HepG2 (cell line): ENCODE data around the gene TRIM54. TPM values are rescaled to one million over a fixed set of nuclear protein-coding genes. Genes with fewer than 3 reads are reported as not detected.
A peak's percentile ranks its signal among the peaks of the same experiment; 100 is the strongest.

Source experiments
- ATAC-seq: fragments of 200-7000 bp; cut with Tn5 transposase; 3 replicates; pipeline ENCODE4 v1.9.1; 2020; ENCODE audit warnings: mild to moderate bottlenecking, moderate library complexity
- BruUV-seq: library from RNA; stranded (reverse); fragments of 400-500 nt; replicated peaks from 2 replicates; lab custom pipeline; 2021; lab: Mats Ljungman, UMichigan
- CTCF ChIA-PET: fragments of 300-600 bp; formaldehyde crosslinking; extraction: SDS; loops from one replicate; lab custom pipeline; 2021; ENCODE audit warnings: low total read pairs, inconsistent platforms, low intra/inter-chr PET ratio; lab: Yijun Ruan, JAX
- POLR2A ChIA-PET: fragments of 350-600 bp; sonication (Branson Sonifier 250); formaldehyde crosslinking; loops from one replicate; lab custom pipeline; 2020; ENCODE audit warnings: antibody characterized with exemption, inconsistent platforms; lab: Yijun Ruan, JAX
- DNase-seq: peaks from one replicate; pipeline ENCODE4 v3.0.0-alpha.2; 2015; ENCODE audit warnings: low spot score
- FAIRE-seq: peaks from 3 replicates; lab custom pipeline; 2011; peaks lifted over from hg19 to GRCh38; lab: Jason Lieb, UNC
- H2AFZ ChIP-seq: one replicate; pipeline ENCODE4 v1.6.1; 2011; ENCODE audit warnings: low read length, inconsistent platforms
- H3K27ac ChIP-seq: fragments of 300-600 bp; 3 replicates; pipeline ENCODE4 v1.8.0; 2011; ENCODE audit warnings: mixed run types, mild to moderate bottlenecking, mixed read lengths, low read length, inconsistent platforms; ENCODE audit not compliant: insufficient read depth; ENCODE audit errors: extremely low read length
- H3K27me3 ChIP-seq, 2 experiments: fragments of 200-600 bp in 1 of 2; 2 replicates in 1 of 2; 3 replicates in 1 of 2; pipeline versions ENCODE4 v1.6.0 to v1.8.0; 2011; ENCODE audit warnings: low read length in 2 of 2, mild to moderate bottlenecking in 2 of 2, moderate library complexity in 2 of 2, inconsistent platforms in 1 of 2; ENCODE audit not compliant: insufficient read depth in 2 of 2, control insufficient read depth in 1 of 2
- H3K36me3 ChIP-seq, 2 experiments: fragments of 200-600 bp in 1 of 2; replicated peaks in 1 of 2; 2 replicates in 1 of 2; 3 replicates in 1 of 2; pipeline versions ENCODE4 v1.5.1 to v1.8.0; 2011; ENCODE audit warnings: low read length in 2 of 2, inconsistent platforms in 1 of 2; ENCODE audit not compliant: insufficient read depth in 2 of 2, control insufficient read depth in 1 of 2
- H3K4me1 ChIP-seq: 2 replicates; pipeline ENCODE4 v1.5.1; 2012; ENCODE audit warnings: low read length, inconsistent platforms; ENCODE audit not compliant: insufficient read depth
- H3K4me2 ChIP-seq: 2 replicates; pipeline ENCODE4 v1.6.0; 2011; ENCODE audit warnings: low read depth, low read length, inconsistent platforms
- H3K4me3 ChIP-seq, 3 experiments: fragments of 200-600 bp in 1 of 3; sonication (generic), shearing (Covaris generic) in 1 of 3; replicated peaks in 1 of 3; 2 replicates each; pipeline ENCODE4 v1.5.1; 2011 to 2016; ENCODE audit warnings: low read length in 3 of 3, inconsistent platforms in 2 of 3, low read depth in 2 of 3, mild to moderate bottlenecking in 2 of 3, control low read depth in 1 of 3, mixed read lengths in 1 of 3; ENCODE audit not compliant: insufficient read depth in 1 of 3
- H3K79me2 ChIP-seq: one replicate; pipeline ENCODE4 v1.6.1; 2011; ENCODE audit warnings: low read length, inconsistent platforms; ENCODE audit not compliant: insufficient read depth
- H3K9ac ChIP-seq: 2 replicates; pipeline ENCODE4 v1.6.0; 2011; ENCODE audit warnings: mild to moderate bottlenecking, low read depth, low read length, inconsistent platforms; ENCODE audit not compliant: insufficient read depth
- H3K9me3 ChIP-seq: 2 replicates; pipeline ENCODE4 v1.5.1; 2012; ENCODE audit warnings: mild to moderate bottlenecking, low read length
- H4K20me1 ChIP-seq: 2 replicates; pipeline ENCODE4 v1.6.0; 2011; ENCODE audit warnings: inconsistent platforms, mild to moderate bottlenecking, low read length, moderate library complexity; ENCODE audit not compliant: insufficient read depth
- EHMT2 ChIP-seq: fragments of 200-600 bp; sonication (generic); IDR thresholded peaks from 2 replicates; pipeline ENCODE4 v1.7.0; 2017; ENCODE audit warnings: antibody characterized with exemption, low read depth, low read length, borderline replicate concordance
- MTF2 ChIP-seq: sonication (generic); formaldehyde crosslinking; IDR thresholded peaks from 2 replicates; pipeline ENCODE4 v1.5.0; 2020; ENCODE audit warnings: missing genetic modification reagents, borderline replicate concordance
- SETDB1 ChIP-seq: sonication (generic); formaldehyde crosslinking; IDR thresholded peaks from 2 replicates; pipeline ENCODE4 v1.5.1; 2020; ENCODE audit warnings: missing genetic modification reagents, mild to moderate bottlenecking, borderline replicate concordance
- ZC3H13 ChIP-seq: sonication (generic); formaldehyde crosslinking; IDR thresholded peaks from 2 replicates; pipeline ENCODE4 v1.8.1; 2023; ENCODE audit warnings: mild to moderate bottlenecking, missing genetic modification reagents, moderate library complexity
- ZFP82 ChIP-seq: sonication (generic); formaldehyde crosslinking; IDR thresholded peaks from 2 replicates; pipeline ENCODE4 v1.5.1; 2020; ENCODE audit warnings: mild to moderate bottlenecking, missing genetic modification reagents, borderline replicate concordance
- ZNF274 ChIP-seq: sonication (generic); formaldehyde crosslinking; IDR thresholded peaks from 2 replicates; pipeline ENCODE4 v1.5.1; 2020; ENCODE audit warnings: mild to moderate bottlenecking, missing genetic modification reagents
- ZNF446 ChIP-seq: sonication (generic); formaldehyde crosslinking; IDR thresholded peaks from 2 replicates; pipeline ENCODE4 v1.5.0; 2020; ENCODE audit warnings: mild to moderate bottlenecking, missing genetic modification reagents
- ZNF652 ChIP-seq: IDR thresholded peaks from 2 replicates; pipeline ENCODE4 v1.6.1; 2016; ENCODE audit warnings: low read depth, borderline replicate concordance
- WGBS: methylation state at CpG from one replicate; pipeline ENCODE4 v1.1.6; 2017; ENCODE audit warnings: low lambda C conversion rate; 5-methylcytosine and 5-hydroxymethylcytosine counted together
- in situ Hi-C: cut with HindIII; loops from 2 replicates; pipeline ENCODE4 v1.10.0; 2017; ENCODE audit warnings: low pct_unique_long_range_greater_than_20kb; ENCODE audit not compliant: extremely low pct_ligation_motif_present
- intact Hi-C: fragments of 100-400 bp; cut with micrococcal nuclease; formaldehyde crosslinking; loops from one replicate; pipeline ENCODE4 v1.10.0; 2022; ENCODE audit not compliant: unreplicated experiment
- polyA plus RNA-seq, 8 experiments: library from polyadenylated mRNA; depleted of rRNA in 3 of 8; stranded (reverse) in 7 of 8; unstranded in 1 of 8; fragments of >200 nt; fragmentation: Illumina TruSeq in 4 of 8; extraction: Trizol in 4 of 8; gene quantifications; 2 replicates each; pipeline versions ENCODE4 v1.2.1 to v1.2.3, GENCODE V29; 2011 to 2016; ENCODE audit warnings: low read depth in 4 of 8, missing spikeins in 1 of 8, mixed read lengths in 1 of 8; ENCODE audit not compliant: insufficient read depth in 1 of 8
- total RNA-seq, 5 experiments: library from RNA; depleted of rRNA; stranded (reverse); fragments of >200 nt; fragmentation: Illumina TruSeq; extraction: Trizol; gene quantifications; 2 replicates each; pipeline ENCODE4 v1.2.3, GENCODE V29; 2016; ENCODE audit warnings: low read depth in 1 of 5
- TF ChIP-seq, protein P1 (sequence below): sonication (generic); formaldehyde crosslinking; IDR thresholded peaks from 2 replicates; pipeline ENCODE4 v1.8.0; 2022; ENCODE audit warnings: mild to moderate bottlenecking, missing genetic modification reagents, borderline replicate concordance
- TF ChIP-seq, protein P2 (sequence below): sonication (generic); formaldehyde crosslinking; IDR thresholded peaks from 2 replicates; pipeline ENCODE4 v1.4.0; 2020; ENCODE audit warnings: missing genetic modification reagents

The TRIM54 gene
- total and polyA plus RNA-seq, 2 of the 13 experiments (the other 11 are each of a cell fraction or from before 2014, with no cell fraction given), result 0.07 to 0.13 TPM

DNA sequence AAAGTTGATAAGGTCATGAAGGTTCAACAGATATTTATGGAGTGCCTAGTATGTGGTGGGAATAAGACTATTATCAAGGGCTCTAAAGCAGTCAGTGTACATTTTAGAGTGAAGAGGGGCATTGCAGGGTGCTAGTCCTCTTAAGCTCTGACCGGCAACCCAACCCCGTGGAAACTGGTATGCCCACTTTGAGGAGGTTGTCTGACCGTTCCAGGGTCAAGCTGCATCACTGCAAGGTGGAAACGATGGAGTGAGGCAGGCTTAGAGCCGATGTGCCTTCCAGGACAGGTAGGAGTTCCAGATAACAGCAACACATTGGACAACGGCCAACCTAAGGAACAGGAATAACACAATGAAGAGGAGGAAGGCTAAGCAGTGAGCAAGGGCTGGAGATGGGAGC is 27.4 kb downstream of the TRIM54 start:
- 91% methylated on average over 6 of the region's 6 CpGs for WGBS
- ChIA-PET POLR2A (interaction anchor here (0.7 to 1.6 kb wide), 3 partner anchors 11 to 1068 kb away, joined by 3 to 5 read pairs (median 4); no protein-coding TSS in a partner anchor), CTCF (no interaction called here)
- peaks cover 0 to 2% of the 10 kb centered on the region in 2 experiments; a peak in 2 of 5 replicates for H3K36me3 ChIP-seq
- no TSS peak for BruUV-seq
- no peaks in the 10 kb centered on the region for H4K20me1 ChIP-seq
- peaks cover 0 to 2% of the 10 kb centered on the region in 2 experiments; a peak in 2 of 5 replicates for H3K27me3 ChIP-seq
- no peak for ATAC-seq
- H3K4me3 ChIP-seq, result no peak overlapping the region
- in situ Hi-C loops, result no loop called here
- no peak overlapping the region for H3K9ac ChIP-seq
- TF ChIP-seq ZFP82 (CRISPR knock-in tag) (no peak), SETDB1 (no peak), EHMT2 (no peak)
- TF ChIP-seq, all 625 proteins: peak for 0
- FAIRE-seq (peak; percentile 8), DNase-seq (no peak)
- H3K9me3 ChIP-seq, result no peaks in the 10 kb centered on the region
- intact Hi-C loops, result no loop called here
- H3K79me2 ChIP-seq, result no peaks in the 10 kb centered on the region
- H2AFZ ChIP-seq, result no peak overlapping the region
- H3K4me2 ChIP-seq, result no peak overlapping the region
- H3K4me1 ChIP-seq, result peaks cover 32% of the 10 kb centered on the region
- H3K27ac ChIP-seq, result no peak overlapping the region

GRCh38 chr2:27312152-27312551 is 29.9 kb downstream of the TRIM54 start:
- Histone ChIP-seq H4K20me1 (no peaks in the 10 kb centered on the region), H2AFZ (no peak overlapping the region), H3K4me2 (peak overlapping the region; percentile 34), H3K36me3 (peaks cover 0 to 2% of the 10 kb centered on the region in 2 experiments; a peak in 2 of 5 replicates), H3K4me3 (peak overlapping the region in 1 of 3 experiments; percentile 3; a peak in 1 of 6 replicates), H3K27me3 (no peaks in the 10 kb centered on the region), H3K27ac (peak overlapping the region; percentile 13), H3K4me1 (peaks cover 26% of the 10 kb centered on the region), H3K9me3 (no peaks in the 10 kb centered on the region), H3K9ac (no peak overlapping the region), H3K79me2 (no peaks in the 10 kb centered on the region)
- intact Hi-C loops (no loop called here), in situ Hi-C loops (no loop called here)
- DNase-seq, result no peak
- FAIRE-seq, result peak; percentile 53
- BruUV-seq, result no TSS peak
- ChIA-PET POLR2A (interaction anchor here (0.9 to 1.6 kb wide), 6 partner anchors 9 to 48 kb away, joined by 3 to 7 read pairs (median 5); partner anchors contain the start of genes GTF3C2 and MPV17), CTCF (no interaction called here)
- 85% methylated on average over 3 of the region's 3 CpGs for WGBS
- peak; percentile 51 for ATAC-seq
- TF ChIP-seq ZNF652 (CRISPR knock-in tag), result peak; percentile 67; the same call in 1 of the 2 replicates
- 0 out of 2 replicates have a peak, but pooled peaks have one; percentile 33 for TF ChIP-seq MTF2 (CRISPR knock-in tag)
- TF ChIP-seq, protein P1, sequence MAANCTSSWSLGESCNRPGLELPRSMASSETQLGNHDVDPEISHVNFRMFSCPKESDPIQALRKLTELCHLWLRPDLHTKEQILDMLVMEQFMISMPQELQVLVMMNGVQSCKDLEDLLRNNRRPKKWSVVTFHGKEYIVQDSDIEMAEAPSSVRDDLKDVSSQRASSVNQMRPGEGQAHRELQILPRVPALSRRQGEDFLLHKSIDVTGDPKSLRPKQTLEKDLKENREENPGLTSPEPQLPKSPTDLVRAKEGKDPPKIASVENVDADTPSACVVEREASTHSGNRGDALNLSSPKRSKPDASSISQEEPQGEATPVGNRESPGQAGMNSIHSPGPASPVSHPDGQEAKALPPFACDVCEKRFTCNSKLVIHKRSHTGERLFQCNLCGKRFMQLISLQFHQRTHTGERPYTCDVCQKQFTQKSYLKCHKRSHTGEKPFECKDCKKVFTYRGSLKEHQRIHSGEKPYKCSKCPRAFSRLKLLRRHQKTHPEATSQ (CRISPR knock-in tag), result no peak
- no peak for TF ChIP-seq ZNF446
- TF ChIP-seq ZC3H13, result no peak
- TF ChIP-seq, protein P2, sequence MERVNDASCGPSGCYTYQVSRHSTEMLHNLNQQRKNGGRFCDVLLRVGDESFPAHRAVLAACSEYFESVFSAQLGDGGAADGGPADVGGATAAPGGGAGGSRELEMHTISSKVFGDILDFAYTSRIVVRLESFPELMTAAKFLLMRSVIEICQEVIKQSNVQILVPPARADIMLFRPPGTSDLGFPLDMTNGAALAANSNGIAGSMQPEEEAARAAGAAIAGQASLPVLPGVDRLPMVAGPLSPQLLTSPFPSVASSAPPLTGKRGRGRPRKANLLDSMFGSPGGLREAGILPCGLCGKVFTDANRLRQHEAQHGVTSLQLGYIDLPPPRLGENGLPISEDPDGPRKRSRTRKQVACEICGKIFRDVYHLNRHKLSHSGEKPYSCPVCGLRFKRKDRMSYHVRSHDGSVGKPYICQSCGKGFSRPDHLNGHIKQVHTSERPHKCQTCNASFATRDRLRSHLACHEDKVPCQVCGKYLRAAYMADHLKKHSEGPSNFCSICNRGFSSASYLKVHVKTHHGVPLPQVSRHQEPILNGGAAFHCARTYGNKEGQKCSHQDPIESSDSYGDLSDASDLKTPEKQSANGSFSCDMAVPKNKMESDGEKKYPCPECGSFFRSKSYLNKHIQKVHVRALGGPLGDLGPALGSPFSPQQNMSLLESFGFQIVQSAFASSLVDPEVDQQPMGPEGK (CRISPR knock-in tag), result 0 out of 2 replicates have a peak, but pooled peaks have one; percentile 34
- no peak for TF ChIP-seq ZNF274 (CRISPR knock-in tag)
